Psoas muscle (tissue), 8 donors: Measurements from ENCODE around the gene TPP1. TPM values are rescaled to one million over a fixed set of nuclear protein-coding genes. Genes with fewer than 3 reads are reported as not detected.

Experiments
- ATAC-seq, 4 donors: fragments of 200-7000 bp; cut with Tn5 transposase; one replicate each; pipeline ENCODE4 v1.9.1; 2020; ENCODE audit warnings: moderate library complexity in 3 of 4, mild to moderate bottlenecking in 2 of 4
- DNase-seq, 2 donors: peaks; one replicate each; pipeline ENCODE4 v3.0.0-alpha.2; 2020
- H3K27ac ChIP-seq: fragments of 200-600 bp; one replicate; pipeline ENCODE4 v1.8.0; 2022
- H3K27me3 ChIP-seq, 3 donors: fragments of 200-600 bp in 1 of 3; one replicate each; pipeline versions ENCODE4 v1.6.1 to v1.8.0; 2013 to 2022; ENCODE audit warnings: low read length in 2 of 3, mild to moderate bottlenecking in 2 of 3, moderate library complexity in 1 of 3; ENCODE audit not compliant: insufficient read depth in 3 of 3
- H3K36me3 ChIP-seq, 2 donors: fragments of 200-600 bp in 1 of 2; one replicate each; pipeline versions ENCODE4 v1.6.1 to v1.8.0; 2013 to 2022; ENCODE audit warnings: low read depth in 1 of 2, mild to moderate bottlenecking in 1 of 2, moderate library complexity in 1 of 2; ENCODE audit not compliant: insufficient read depth in 1 of 2
- H3K4me1 ChIP-seq: fragments of 200-600 bp; one replicate; pipeline ENCODE4 v1.8.0; 2022
- H3K4me3 ChIP-seq: fragments of 200-600 bp; one replicate; pipeline ENCODE4 v1.8.0; 2022; ENCODE audit warnings: mild to moderate bottlenecking
- H3K9me3 ChIP-seq: fragments of 200-600 bp; one replicate; pipeline ENCODE4 v1.8.0; 2022
- WGBS, 3 donors: extraction: QIAGEN DNeasy Blood & Tissue Kit; methylation state at CpG; one replicate each; pipeline versions ENCODE4 v1.1.6 to v1.1.7; 2013; 5-methylcytosine and 5-hydroxymethylcytosine counted together
- intact Hi-C, 2 donors: fragments of 100-400 bp; cut with DNase I; formaldehyde crosslinking; loops; one replicate each; pipeline versions ENCODE4 v1.11.0 to v1.14.2; 2022
- polyA plus RNA-seq, 3 donors: library from polyadenylated mRNA; stranded (reverse); fragments of 200-250 nt; gene quantifications; one replicate each; pipeline ENCODE4 v1.2.3, GENCODE V29; 2013
- total RNA-seq, 4 donors: library from RNA; stranded (reverse); fragmentation: NEBNext Ultra II Directional in 2 of 4; extraction: Animal tissue kit (Norgen Biotek cat#: 25700) in 2 of 4; gene quantifications; one replicate each; pipeline versions ENCODE4 v1.2.1 to v1.2.4, GENCODE V29; 2021 to 2023
- TF ChIP-seq, protein P1 (sequence below): fragments of 200-600 bp; IDR thresholded peaks from one replicate; pipeline ENCODE4 v1.8.0; 2022; ENCODE audit warnings: antibody characterized with exemption
- donor health status: healthy with polysubstance abuse.
- donor health status: DM: no; HTN: no; CAD: no; lungs with moderate emphysema.
- donor health status: Bipolar disorder and iron deficiency.
- donor health status: healthy.
- donor health status: DM: yes; HTN: yes; CAD: no.
- donor health status: DM: no; HTN: no; CAD: no.
- donor health status: DM: no; HTN: no; CAD: no.
- donor health status: DM: yes; HTN: yes; CAD: no.

TPP1 gene
- total and polyA plus RNA-seq, 7 donors = 11.8 to 50.2 (median 30.0) TPM

DNA sequence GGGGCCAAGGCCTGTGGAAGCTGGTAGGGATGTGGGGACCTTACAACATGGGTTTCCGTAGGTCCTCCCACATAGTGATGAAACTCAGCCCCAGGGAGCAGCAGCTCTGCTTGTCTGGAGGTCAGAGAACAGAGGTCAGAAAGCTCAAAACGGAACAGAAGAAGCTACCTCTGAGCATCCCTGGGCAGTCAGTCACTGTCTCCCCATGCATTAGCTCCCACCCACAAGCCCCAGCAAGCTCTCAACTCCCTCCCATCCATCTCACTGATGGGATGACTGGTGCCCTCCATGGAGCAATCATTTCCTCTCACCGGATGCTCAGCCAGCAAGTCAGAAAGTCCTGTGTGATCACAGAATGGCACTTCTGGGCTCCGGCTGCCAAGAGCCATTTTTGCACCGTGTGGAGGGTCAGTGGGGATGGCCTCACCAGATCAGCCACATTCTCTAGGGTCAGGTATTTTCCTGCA, 1.9 kb downstream of the TPP1 start:
- Histone ChIP-seq H3K27ac (no peak overlapping the region), H3K4me1 (peaks cover 31% of the 10 kb centered on the region), H3K36me3 (peaks cover 0 to 36% of the 10 kb centered on the region in 2 donors), H3K27me3 (no peaks in the 10 kb centered on the region), H3K9me3 (no peaks in the 10 kb centered on the region), H3K4me3 (peak overlapping the region; percentile 80)
- ATAC-seq = no peak
- WGBS, 3 donors = 87 to 91% (median 87%) methylated on average over 5 of the region's 5 CpGs
- no peak for DNase-seq
- intact Hi-C loops = loop anchor here (5.0 to 10.0 kb wide), 3 partner anchors 65 to 383 kb away; partner anchors contain the start of genes CNGA4 (in 1 of the 2), FHIP1B (in 1 of the 2) and MRPL17 (in 1 of the 2)
- TF ChIP-seq, protein P1, sequence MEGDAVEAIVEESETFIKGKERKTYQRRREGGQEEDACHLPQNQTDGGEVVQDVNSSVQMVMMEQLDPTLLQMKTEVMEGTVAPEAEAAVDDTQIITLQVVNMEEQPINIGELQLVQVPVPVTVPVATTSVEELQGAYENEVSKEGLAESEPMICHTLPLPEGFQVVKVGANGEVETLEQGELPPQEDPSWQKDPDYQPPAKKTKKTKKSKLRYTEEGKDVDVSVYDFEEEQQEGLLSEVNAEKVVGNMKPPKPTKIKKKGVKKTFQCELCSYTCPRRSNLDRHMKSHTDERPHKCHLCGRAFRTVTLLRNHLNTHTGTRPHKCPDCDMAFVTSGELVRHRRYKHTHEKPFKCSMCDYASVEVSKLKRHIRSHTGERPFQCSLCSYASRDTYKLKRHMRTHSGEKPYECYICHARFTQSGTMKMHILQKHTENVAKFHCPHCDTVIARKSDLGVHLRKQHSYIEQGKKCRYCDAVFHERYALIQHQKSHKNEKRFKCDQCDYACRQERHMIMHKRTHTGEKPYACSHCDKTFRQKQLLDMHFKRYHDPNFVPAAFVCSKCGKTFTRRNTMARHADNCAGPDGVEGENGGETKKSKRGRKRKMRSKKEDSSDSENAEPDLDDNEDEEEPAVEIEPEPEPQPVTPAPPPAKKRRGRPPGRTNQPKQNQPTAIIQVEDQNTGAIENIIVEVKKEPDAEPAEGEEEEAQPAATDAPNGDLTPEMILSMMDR = no peak

- Histone ChIP-seq H3K4me1 (peaks cover 31% of the 10 kb centered on the region), H3K27me3 (no peaks in the 10 kb centered on the region), H3K27ac (no peak overlapping the region), H3K4me3 (no peak overlapping the region), H3K36me3 (peaks cover 0 to 36% of the 10 kb centered on the region in 2 donors), H3K9me3 (no peaks in the 10 kb centered on the region)
- ATAC-seq (no peak), DNase-seq (no peak)
- WGBS, 3 donors = 90 to 91% (median 91%) methylated on average over 14 of the region's 14 CpGs
- intact Hi-C loops = loop anchor here (5.0 to 10.0 kb wide), 3 partner anchors 66 to 382 kb away; partner anchors contain the start of genes CNGA4 (in 1 of the 2), FHIP1B (in 1 of the 2) and MRPL17 (in 1 of the 2)
- TF ChIP-seq, protein P1 = no peak
These were observed 2.5 kb downstream of the TPP1 start for GRCh38 chr11:6616596-6617250.

- ATAC-seq (no peak), DNase-seq (no peak)
- no peaks in the 10 kb centered on the region for H3K27me3 ChIP-seq
- no peak overlapping the region for H3K27ac ChIP-seq
- peaks cover 36% of the 10 kb centered on the region for H3K4me1 ChIP-seq
- H3K36me3 ChIP-seq = peaks cover 0 to 39% of the 10 kb centered on the region in 2 donors
- WGBS, 3 donors = 89 to 94% (median 93%) methylated on average over 9 of the region's 9 CpGs
- TF ChIP-seq, protein P1 = no peak
- intact Hi-C loops = loop anchor here (5.0 to 10.0 kb wide), 3 partner anchors 66 to 381 kb away; partner anchors contain the start of genes CNGA4 (in 1 of the 2), FHIP1B (in 1 of the 2) and MRPL17 (in 1 of the 2)
- no peak overlapping the region for H3K4me3 ChIP-seq
- H3K9me3 ChIP-seq = no peaks in the 10 kb centered on the region
These were observed 3.2 kb downstream of the TPP1 start for GRCh38 chr11:6615882-6616585.

DNA sequence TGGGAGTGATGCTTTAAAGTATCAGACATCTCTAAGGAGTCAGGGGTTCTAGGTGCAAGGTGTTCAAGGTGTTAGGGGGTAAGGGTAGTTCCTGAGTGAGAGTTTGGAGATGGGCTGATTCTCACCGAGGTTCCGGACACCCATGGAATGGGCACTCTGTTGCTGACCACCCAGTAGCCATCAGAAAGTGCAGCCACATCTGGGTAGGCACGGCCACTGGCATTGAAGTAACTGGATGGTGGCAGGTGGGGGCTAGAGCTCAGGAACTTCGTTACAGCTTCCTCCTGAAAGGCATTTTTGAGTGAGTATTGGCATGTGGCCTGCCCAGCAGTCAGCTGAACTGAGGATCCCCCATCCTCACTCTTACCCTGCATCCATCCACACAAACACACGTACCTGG, 4.2 kb downstream of the TPP1 start:
- 94 to 98% (median 98%) methylated on average over 5 of the region's 5 CpGs for WGBS, 3 donors
- intact Hi-C loops = loop anchor here (5.0 to 10.0 kb wide), 3 partner anchors 67 to 380 kb away; partner anchors contain the start of genes CNGA4 (in 1 of the 2), FHIP1B (in 1 of the 2) and MRPL17 (in 1 of the 2)
- no peak overlapping the region for H3K27ac ChIP-seq
- H3K27me3 ChIP-seq = no peaks in the 10 kb centered on the region
- DNase-seq (no peak), ATAC-seq (no peak)
- peaks cover 39% of the 10 kb centered on the region for H3K4me1 ChIP-seq
- H3K9me3 ChIP-seq = no peaks in the 10 kb centered on the region
- no peak overlapping the region for H3K4me3 ChIP-seq
- peaks cover 8 to 49% of the 10 kb centered on the region in 2 donors for H3K36me3 ChIP-seq
- TF ChIP-seq, protein P1 = no peak
